GM15510 (cell line): ENCODE results near the gene GSG1.

Experiments used
- POLR2A ChIP-seq: IDR thresholded peaks from 3 replicates; pipeline ENCODE4 v1.6.1; 2011; ENCODE audit warnings: borderline replicate concordance; ENCODE audit not compliant: insufficient read length; ENCODE audit errors: extremely low read depth

GSG1 gene

DNA sequence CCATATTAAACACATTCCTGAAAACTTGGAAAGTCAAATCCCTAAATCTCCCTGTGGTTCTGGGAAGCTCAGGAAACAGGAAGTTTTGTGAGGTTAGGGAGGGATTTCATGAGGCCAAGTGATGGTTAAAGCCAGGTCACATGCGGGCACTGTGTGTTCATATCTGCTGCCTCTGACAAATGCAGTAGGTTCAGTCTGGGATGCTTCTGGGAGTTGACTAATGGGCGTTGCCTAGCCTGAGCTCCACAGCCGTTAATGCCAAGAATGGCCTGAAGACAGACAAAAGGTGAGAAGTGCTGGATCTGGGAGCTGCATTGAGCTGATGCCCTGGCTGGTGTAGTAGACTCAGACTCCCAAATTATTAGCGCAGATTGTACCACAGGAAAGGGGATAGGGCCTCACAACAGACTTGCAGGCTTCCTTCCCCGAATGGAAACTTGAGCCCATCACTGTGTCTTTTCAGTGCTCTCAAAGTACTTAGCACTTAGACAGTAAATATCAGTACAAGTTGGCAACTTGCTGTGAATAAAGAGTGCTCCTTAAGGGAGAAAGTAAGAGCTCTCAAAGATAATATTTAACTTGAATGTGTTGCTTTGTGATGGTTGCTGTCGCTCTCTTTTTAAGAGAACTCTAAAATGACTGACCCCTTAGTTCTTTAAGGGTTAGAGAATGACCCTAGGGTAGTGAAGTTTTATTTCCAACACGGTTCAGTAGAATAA, 17.3 kb downstream of the GSG1 start:
- no peak for TF ChIP-seq POLR2A

DNA sequence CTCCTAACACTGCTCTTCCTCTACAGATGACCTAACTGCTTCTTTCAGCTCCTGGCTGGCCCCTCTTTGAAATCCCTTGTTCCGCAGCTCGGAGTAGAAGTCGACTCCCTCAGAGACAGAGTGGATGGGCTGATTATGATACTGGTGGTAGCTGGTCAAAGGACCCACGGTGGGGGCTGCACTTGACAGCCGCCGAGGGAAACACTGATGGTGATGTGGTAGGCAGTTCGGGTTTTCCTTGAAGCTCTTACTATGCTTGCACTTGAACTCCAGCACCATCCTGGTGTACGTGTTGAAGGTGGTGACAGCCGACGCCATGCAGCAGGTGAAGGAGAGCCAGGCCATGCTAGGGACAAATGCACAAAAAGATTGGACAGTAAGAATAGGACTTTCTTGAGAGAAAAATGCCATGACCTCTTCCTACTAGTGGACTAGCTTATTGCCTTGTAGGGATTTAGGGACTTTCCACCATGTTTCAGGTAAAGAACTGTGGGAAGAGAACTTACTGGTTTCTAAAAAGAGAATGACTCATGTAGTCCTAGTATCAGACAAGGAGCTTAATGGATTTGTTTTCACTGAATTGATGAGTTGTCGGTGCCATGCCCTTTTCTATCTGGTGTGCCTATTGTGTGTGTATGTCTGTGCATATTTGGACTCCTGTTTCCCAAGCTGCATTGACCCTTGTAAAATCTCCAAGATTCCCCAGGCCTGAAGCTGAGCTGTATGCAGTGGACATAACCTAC, 18.4 kb downstream of the GSG1 start:
- no peak for TF ChIP-seq POLR2A

DNA sequence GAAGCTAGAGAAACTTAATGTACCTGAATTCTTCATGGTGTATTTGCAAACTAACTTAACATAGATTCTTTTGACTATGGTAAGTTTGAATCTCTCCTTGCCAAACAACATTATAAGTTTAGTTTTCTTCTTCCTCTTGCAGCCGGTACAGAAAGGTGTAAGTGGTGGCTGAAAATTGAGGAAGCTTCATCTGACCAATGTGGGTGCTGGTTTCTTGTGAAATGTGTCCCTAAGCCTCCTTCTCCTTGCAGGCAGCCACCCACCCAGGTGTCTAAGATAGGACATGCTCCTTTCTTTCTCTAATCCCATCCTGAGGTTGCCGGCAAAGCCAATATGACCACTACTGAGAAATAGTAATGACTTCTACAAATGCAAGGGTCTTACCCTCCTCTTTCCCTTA, 20.6 kb downstream of the GSG1 start:
- no peak for TF ChIP-seq POLR2A

DNA sequence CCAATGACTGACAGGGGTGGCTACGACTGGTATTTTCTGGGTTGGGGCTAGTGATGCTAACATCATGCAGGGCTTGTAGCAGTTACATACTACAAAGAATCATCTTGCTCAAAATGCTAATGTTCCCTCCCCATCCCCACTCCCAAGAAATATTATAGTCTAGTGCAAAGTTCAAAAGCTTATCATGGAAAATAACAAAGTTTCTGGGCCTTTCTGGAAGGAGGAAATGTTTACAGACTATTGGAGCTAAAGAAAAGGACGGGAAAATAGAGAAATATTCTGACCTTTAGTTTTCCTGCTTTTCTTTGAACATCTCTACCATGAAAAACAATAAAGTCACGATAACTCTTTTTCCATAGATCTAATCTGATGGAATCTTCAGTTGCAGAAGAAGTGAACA, 23.2 kb downstream of the GSG1 start:
- no peak for TF ChIP-seq POLR2A

DNA sequence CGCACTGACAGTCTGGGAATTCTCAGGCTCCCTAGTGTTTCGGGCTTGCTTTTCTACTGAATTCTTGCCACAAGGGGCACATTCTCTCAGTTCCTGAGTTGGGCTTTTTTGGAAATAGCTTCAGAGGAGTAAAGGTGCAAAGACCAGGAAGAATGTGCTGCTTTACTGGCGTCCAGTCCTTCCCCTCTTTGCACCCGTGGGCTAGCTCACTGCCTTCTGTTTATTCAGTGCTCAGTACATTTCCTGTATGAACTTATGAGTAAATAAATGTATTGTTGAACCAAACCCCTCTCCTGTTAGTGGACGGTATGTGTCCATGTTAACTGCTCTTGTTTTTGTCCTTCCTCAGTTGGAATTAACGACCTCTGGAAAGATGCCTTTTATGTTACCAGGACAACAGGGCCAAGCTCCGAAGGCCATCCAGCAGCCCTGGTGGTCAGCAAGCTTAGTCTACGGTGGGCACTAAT, 24.0 kb downstream of the GSG1 start:
- TF ChIP-seq POLR2A = no peak

DNA sequence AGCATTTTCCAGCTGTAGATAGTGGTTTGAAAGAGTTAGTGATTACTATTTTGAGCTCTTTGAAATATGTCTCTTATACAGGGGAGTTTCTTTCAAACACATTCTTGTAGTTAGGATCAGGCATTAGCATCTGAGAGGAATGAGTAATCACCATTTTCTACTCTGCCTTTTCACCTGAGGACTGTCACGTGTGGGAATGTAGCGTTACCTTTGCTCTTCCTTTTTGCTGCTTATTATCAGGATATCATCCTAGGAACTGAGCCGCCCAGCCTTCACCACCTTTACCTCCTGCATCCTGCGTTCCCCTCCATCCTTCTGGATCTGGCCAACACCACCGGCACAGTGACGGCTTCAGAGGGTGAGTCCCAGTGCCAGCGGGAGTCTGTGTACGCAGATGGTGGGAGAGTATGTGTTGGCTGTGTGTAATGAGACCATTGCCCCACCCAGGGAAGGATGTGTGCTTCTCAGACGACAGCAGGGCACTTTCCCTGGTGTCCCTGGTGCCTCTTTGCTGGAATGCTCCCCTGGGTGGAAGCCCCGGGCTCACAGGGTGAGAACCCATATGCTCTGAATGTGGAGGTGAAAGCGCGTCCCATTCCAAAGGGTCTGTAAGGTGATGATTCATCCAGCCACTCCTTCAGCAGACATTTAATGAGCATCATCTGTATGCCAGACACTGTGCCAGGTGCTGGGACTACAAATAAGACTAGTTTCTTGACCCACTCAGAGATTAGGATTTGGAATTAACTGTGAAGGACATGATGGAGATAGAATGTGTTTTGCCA, 27.5 kb downstream of the GSG1 start:
- no peak for TF ChIP-seq POLR2A

DNA sequence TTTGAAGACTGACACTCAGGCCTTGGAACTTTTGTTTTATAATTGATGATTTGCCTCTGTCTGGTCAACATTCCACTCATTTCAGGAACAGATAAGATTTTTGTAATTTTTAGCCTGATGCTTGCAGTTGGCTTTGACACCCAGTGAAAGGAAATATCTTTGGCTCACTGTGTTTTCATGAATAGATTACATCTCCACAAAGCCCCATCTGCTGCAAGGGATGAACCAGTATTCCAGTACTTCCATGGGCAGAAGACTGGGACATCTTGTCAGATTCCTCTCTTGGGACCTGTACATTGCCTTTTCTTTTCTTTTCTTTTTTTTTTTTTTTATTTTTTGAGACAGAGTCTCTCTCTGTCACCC, 28.4 kb downstream of the GSG1 start:
- TF ChIP-seq POLR2A = no peak

DNA sequence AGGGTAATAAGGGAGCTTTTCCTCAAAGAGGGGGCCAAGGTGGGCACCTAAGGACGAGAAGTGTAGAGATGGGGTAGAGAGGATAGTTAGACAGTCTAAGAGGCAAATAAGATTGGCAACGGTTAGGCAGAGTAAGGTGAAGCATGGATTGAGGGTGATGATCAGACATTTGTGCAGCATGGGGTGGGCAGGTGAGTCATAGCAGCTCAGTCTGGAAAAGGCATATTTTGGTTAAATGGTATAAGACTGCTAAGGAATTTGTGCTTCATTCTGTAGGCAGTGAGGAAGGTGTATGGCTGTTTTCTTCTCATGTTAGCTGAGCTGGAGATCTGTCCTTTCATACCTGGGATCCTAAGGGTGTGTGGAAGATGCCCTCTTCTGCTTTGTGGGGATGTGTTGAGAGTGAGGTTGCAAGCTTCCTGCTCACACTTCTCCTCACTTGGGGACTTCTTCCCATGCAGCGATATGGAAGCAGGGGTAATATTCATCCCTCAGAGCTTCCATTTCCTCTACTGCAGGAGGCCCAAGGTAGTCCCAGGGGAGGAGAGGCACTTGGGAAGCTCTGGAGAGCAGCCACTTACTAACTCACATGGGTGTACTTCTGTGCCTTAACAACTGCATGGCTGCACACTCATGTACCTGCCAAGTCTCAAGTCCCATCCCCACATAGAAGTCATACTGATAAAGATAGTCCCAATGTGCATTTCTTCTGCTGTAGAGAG, 28.9 kb downstream of the GSG1 start:
- no peak for TF ChIP-seq POLR2A

DNA sequence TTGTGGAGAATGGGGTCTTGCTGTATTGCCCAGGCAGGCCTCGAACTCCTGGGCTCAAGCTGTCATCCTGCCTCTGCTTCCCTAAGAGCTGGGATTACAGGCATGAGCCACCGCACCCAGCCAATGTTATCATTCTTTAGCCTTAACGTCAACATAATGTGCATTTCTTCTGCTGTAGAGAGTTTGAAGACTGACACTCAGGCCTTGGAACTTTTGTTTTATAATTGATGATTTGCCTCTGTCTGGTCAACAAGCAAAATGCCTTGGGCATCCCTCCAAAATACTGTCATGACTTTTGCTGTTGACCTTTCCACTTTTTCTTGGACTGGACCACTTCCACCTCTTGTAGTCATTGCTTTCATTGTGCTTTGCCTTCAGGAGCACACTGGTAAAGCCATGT, 30.3 kb downstream of the GSG1 start:
- TF ChIP-seq POLR2A = no peak

DNA sequence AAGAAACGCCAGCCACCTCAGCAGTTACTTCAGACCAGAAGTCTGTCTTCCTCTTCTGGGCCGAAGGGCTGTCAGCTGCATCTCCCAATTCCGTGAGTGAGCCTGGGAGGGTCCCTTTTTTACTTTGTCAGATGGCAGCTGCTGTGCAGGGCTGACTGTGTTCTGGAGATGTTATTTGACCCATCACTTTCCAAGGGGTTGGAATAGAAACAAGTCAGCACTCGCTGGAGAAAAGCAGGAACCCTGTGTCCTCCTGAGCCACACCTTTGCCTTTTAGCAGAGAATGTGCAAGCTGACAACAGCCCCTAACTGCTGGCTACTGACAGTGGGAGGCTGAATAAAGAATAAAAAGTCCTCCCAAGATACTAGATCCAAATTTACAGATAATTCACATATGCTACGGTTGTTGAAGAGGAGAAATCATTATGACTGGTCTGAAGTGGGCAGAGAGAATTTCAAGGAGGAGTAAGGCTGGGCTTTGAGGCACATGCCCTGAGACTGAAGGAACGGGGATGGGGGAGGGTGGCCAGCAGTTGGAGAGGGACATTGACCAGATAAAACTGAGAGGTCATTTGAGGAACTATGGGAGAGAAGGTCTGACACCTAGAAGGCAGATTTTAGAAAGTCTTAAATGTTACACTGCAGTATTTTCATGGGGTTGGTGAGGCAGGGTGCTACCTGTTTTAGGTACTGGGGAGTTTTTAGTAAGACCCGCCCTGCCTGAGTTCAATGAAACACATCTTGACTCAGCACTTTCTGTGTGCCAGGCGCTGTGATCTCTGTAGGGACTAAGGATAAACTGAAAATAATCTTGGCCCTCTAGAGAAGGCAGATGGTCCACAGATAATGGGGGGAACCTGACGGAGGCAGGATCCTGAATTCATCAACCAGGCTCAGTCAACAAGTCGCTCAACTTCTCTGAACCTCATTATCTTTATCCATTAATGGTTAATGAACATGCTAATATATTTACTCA, 31.9 kb downstream of the GSG1 start:
- no peak for TF ChIP-seq POLR2A

DNA sequence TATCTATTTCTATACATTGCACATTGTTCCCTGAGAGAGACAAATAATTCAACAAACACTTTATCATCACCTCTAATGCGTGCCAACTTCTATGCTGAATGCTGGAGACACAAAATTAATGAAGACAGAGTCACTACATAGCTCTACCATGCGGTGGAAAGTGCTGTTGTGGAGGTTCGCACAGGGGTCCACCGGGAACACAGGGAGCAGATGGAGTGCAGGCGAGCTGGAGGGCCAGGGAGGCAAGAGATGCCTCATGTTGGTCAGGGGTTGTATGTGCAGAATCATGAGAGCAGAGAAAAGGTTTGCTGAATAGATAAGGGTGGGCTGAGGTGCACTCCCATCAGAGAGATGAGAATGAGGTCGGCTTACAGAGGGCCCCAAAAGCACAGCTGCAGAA, 34.1 kb downstream of the GSG1 start:
- no peak for TF ChIP-seq POLR2A

DNA sequence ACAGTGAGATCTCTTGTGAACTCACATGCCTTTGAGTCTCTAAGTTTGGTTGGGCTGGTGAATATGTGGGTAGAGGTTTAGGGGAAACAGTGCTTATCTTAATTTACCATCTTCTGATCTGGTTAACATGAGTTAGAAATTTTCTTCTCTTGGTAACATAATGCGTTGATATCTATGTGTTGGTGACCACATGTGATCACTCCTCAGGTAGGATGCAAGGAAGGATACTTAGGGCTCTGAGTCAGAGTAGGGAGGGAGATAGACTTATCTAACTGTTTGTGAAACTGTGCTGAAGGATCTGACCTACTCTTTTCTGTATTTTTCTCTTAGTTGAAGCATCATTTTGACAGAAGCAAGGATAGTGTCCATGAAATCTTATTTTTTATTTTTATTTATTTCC, 36.1 kb downstream of the GSG1 start:
- no peak for TF ChIP-seq POLR2A

DNA sequence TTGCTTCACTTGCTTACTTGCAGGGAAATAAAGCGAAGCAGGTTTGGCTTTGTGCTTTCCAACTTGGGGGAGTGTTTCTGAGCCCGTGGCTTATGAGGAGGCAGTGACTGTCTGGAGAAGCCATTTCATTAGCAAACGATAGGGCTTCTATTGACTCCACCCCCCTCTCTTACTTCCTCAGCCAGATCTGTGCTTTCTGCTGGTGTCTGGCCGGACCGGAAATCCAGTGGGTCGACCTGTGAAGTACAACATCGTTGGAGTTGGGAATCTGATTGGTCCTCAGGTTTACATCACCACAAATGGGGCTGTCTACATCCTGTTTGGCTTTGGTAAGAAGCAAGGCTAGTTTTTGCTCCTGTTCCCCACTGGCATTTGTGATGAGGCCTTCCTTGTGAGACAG, 37.0 kb downstream of the GSG1 start:
- TF ChIP-seq POLR2A = no peak

DNA sequence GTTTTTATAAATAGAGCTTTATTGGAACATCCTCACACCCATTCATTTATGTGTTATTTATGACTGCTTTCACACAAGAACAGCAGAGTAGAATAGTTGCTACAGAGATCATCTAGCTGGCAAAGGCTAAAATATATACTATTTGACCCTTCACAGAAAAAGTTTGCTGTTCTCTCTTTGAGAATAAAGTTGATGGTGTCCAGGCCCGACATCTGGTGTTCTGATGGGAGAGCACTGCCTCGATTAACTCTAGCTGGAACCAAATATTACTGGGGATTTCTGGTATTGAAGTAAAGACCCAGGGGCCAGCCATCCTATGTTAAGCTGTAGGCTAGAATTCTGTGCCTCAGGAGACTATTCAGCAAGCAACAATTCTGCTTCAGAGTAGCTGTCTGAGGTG, 37.5 kb downstream of the GSG1 start:
- TF ChIP-seq POLR2A = no peak
